Cardiac muscle cell (in vitro differentiated cells and primary cell): Measurements from ENCODE around the gene REPS1. TPM values are rescaled to one million over a fixed set of nuclear protein-coding genes. Genes with fewer than 3 reads are reported as not detected.

Source experiments
- DNase-seq, 2 donors: peaks; one replicate each; pipeline versions ENCODE4 v3.0.0 to v3.0.0-alpha.2; 2010 to 2017; ENCODE audit warnings: low read depth in 1 of 2, low spot score in 1 of 2
- H3K27ac ChIP-seq: fragments of 200-600 bp; sonication (generic); 2 replicates; pipeline ENCODE4 v1.5.1; 2016
- H3K27me3 ChIP-seq: fragments of 200-600 bp; sonication (generic); 2 replicates; pipeline ENCODE4 v1.6.0; 2016; ENCODE audit warnings: control low read depth
- H3K36me3 ChIP-seq: fragments of 200-600 bp; sonication (generic); 2 replicates; pipeline ENCODE4 v1.5.1; 2016; ENCODE audit warnings: control low read depth
- H3K4me1 ChIP-seq: fragments of 200-600 bp; sonication (generic); 2 replicates; pipeline ENCODE4 v1.8.1; 2017; ENCODE audit warnings: low read depth, mild to moderate bottlenecking, mixed run types
- H3K4me3 ChIP-seq: fragments of 200-600 bp; sonication (generic); 2 replicates; pipeline ENCODE4 v1.5.1; 2016; ENCODE audit warnings: mild to moderate bottlenecking
- H3K9me3 ChIP-seq: fragments of 200-600 bp; sonication (generic); 2 replicates; pipeline ENCODE4 v1.5.1; 2017; ENCODE audit warnings: low read depth, mild to moderate bottlenecking, control low read depth
- CTCF ChIP-seq: IDR thresholded peaks from 2 replicates; pipeline ENCODE4 v1.5.1; 2012; ENCODE audit warnings: low read depth, mild to moderate bottlenecking, low read length
- polyA plus RNA-seq: library from polyadenylated mRNA; unstranded; fragments of >200 nt; fragmentation: Nextera tagmentation; extraction: Ambion mirVana; gene quantifications from 2 replicates; pipeline ENCODE4 v1.2.1, GENCODE V29; 2016
- total RNA-seq: library from RNA; depleted of rRNA; stranded (reverse); fragments of >200 nt; gene quantifications from 2 replicates; pipeline ENCODE4 v1.2.3, GENCODE V29; 2016

The REPS1 gene
- total and polyA plus RNA-seq, 2 experiments from 2014 or later, result 30.5 to 49.5 TPM

- no peak for DNase-seq
- Histone ChIP-seq H3K4me1 (peaks cover 28% of the 10 kb centered on the region), H3K36me3 (no peaks in the 10 kb centered on the region), H3K27ac (no peak overlapping the region), H3K9me3 (no peaks in the 10 kb centered on the region), H3K27me3 (no peaks in the 10 kb centered on the region), H3K4me3 (no peak overlapping the region)
- TF ChIP-seq CTCF, result no peak
Measured at GRCh38 chr6:138975815-138976214, 12.2 kb downstream of the REPS1 start.

- TF ChIP-seq CTCF, result no peak
- Histone ChIP-seq H3K9me3 (no peaks in the 10 kb centered on the region), H3K27ac (no peak overlapping the region), H3K36me3 (no peaks in the 10 kb centered on the region), H3K27me3 (no peaks in the 10 kb centered on the region), H3K4me1 (peaks cover 27% of the 10 kb centered on the region), H3K4me3 (no peak overlapping the region)
- peak in 1 of 2 donors; percentile 62 for DNase-seq
Measured at GRCh38 chr6:138973466-138974153, 14.4 kb downstream of the REPS1 start.

GRCh38 chr6:138972226-138972665 lies 15.8 kb downstream of the REPS1 start:
- Histone ChIP-seq H3K4me1 (peaks cover 27% of the 10 kb centered on the region), H3K36me3 (no peaks in the 10 kb centered on the region), H3K27me3 (no peaks in the 10 kb centered on the region), H3K27ac (no peak overlapping the region), H3K9me3 (no peaks in the 10 kb centered on the region), H3K4me3 (no peak overlapping the region)
- DNase-seq, result no peak
- TF ChIP-seq CTCF, result no peak

GRCh38 chr6:138971601-138972000 lies 16.5 kb downstream of the REPS1 start:
- Histone ChIP-seq H3K27ac (no peak overlapping the region), H3K9me3 (no peaks in the 10 kb centered on the region), H3K27me3 (no peaks in the 10 kb centered on the region), H3K4me1 (peaks cover 27% of the 10 kb centered on the region), H3K4me3 (no peak overlapping the region), H3K36me3 (no peaks in the 10 kb centered on the region)
- no peak for TF ChIP-seq CTCF
- no peak for DNase-seq

- Histone ChIP-seq H3K36me3 (no peaks in the 10 kb centered on the region), H3K4me3 (no peak overlapping the region), H3K9me3 (no peaks in the 10 kb centered on the region), H3K27ac (no peak overlapping the region), H3K4me1 (peaks cover 27% of the 10 kb centered on the region), H3K27me3 (no peaks in the 10 kb centered on the region)
- no peak for TF ChIP-seq CTCF
- DNase-seq, result peak in 1 of 2 donors; percentile 89
Measured at GRCh38 chr6:138970856-138971425, 17.1 kb downstream of the REPS1 start.
